Natural killer cell (primary cell): Measurements from ENCODE around the gene KLHL22. TPM values are rescaled to one million over a fixed set of nuclear protein-coding genes. Genes with fewer than 3 reads are reported as not detected.

Source experiments
- ATAC-seq, 3 donors: fragments of 150-1000 bp in 2 of 3; fragments of 200-7000 bp in 1 of 3; cut with Tn5 transposase; 1 replicate in 1 of 3; 2 replicates in 2 of 3; pipeline ENCODE4 v1.10.0; 2021; ENCODE audit warnings: mild to moderate bottlenecking in 2 of 3, moderate library complexity in 2 of 3
- DNase-seq, 2 donors: peaks; one replicate each; pipeline versions ENCODE4 v3.0.0 to v3.0.0-alpha.2; 2013 to 2021; ENCODE audit warnings: mixed read lengths in 1 of 2
- H3K27ac ChIP-seq: one replicate; pipeline ENCODE4 v1.5.1; 2013; ENCODE audit warnings: mild to moderate bottlenecking, low read length
- H3K27me3 ChIP-seq: one replicate; pipeline ENCODE4 v1.6.1; 2013; ENCODE audit warnings: low read length; ENCODE audit not compliant: control insufficient read depth, insufficient read depth
- H3K36me3 ChIP-seq: one replicate; pipeline ENCODE4 v1.6.1; 2013; ENCODE audit warnings: low read length; ENCODE audit not compliant: control insufficient read depth, insufficient read depth
- H3K4me1 ChIP-seq: one replicate; pipeline ENCODE4 v1.6.1; 2013; ENCODE audit warnings: low read length; ENCODE audit not compliant: control insufficient read depth, insufficient read depth
- H3K4me3 ChIP-seq: one replicate; pipeline ENCODE4 v1.5.1; 2013; ENCODE audit warnings: low read length
- H3K9me3 ChIP-seq: one replicate; pipeline ENCODE4 v1.6.1; 2013; ENCODE audit warnings: low read length; ENCODE audit not compliant: control insufficient read depth, insufficient read depth
- H3K27ac Mint-ChIP-seq, 2 donors: one replicate each; pipeline ENCODE4 v1.8.0; 2022; ENCODE audit warnings: mild to moderate bottlenecking in 2 of 2, mixed read lengths in 2 of 2, moderate library complexity in 1 of 2
- H3K27me3 Mint-ChIP-seq, 2 donors: one replicate each; pipeline ENCODE4 v1.8.0; 2022; ENCODE audit warnings: low read depth in 2 of 2, mixed read lengths in 2 of 2
- H3K36me3 Mint-ChIP-seq: one replicate; pipeline ENCODE4 v1.8.0; 2022; ENCODE audit warnings: mixed read lengths
- H3K4me1 Mint-ChIP-seq, 2 donors: one replicate each; pipeline ENCODE4 v1.8.0; 2022; ENCODE audit warnings: mixed read lengths in 2 of 2
- H3K4me3 Mint-ChIP-seq: one replicate; pipeline ENCODE4 v1.8.0; 2022; ENCODE audit warnings: mild to moderate bottlenecking, moderate library complexity, mixed read lengths
- H3K9me3 Mint-ChIP-seq, 2 donors: one replicate each; pipeline ENCODE4 v1.8.0; 2022; ENCODE audit warnings: mixed read lengths in 2 of 2
- WGBS: methylation state at CpG from one replicate; pipeline ENCODE4 v1.1.7; 2013; ENCODE audit warnings: missing lambda C conversion rate; ENCODE audit not compliant: insufficient coverage; 5-methylcytosine and 5-hydroxymethylcytosine counted together
- intact Hi-C: fragments of 100-400 bp; cut with micrococcal nuclease; formaldehyde crosslinking; loops from one replicate; pipeline ENCODE4 v1.14.2; 2022
- total RNA-seq, 4 donors: library from RNA; stranded (reverse); fragments of 120-200 nt in 1 of 4; gene quantifications; one replicate each; pipeline versions ENCODE4 v1.2.3 to v1.2.4, GENCODE V29; 2013 to 2022
- TF ChIP-seq, protein P1 (sequence below): fragments of 200-600 bp; IDR thresholded peaks from one replicate; pipeline ENCODE4 v1.8.0; 2022; ENCODE audit warnings: antibody characterized with exemption

Gene KLHL22
- total RNA-seq, 3 donors from 2014 or later (not counting 1 experiment from before 2014, with no cell fraction given), result 26.5 to 53.0 (median 31.0) TPM

DNA sequence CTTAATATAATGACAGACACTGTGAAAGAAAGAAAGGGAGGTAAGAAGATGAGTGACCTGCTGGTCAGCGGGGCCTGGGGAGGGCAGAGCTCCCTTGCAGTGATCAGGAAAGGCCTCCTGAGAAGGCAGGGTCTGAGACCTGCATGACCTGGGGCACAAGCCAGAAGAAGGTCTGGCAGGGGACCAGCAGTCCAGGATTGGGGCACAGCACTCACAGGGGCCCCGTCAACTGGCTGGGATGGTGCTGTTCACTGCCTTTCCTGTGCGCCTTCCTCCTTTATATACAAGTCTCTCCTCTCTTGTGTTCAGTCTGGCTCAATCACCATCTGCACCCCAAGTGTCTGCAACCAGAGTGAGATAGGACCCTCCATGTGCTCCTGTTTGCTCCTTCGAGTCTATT, 35.7 kb downstream of the KLHL22 start:
- no peak overlapping the region for H3K4me3 Mint-ChIP-seq
- H3K4me1 Mint-ChIP-seq, result peaks cover 34 to 35% of the 10 kb centered on the region in 2 donors
- no peaks in the 10 kb centered on the region for H3K27me3 Mint-ChIP-seq
- no peak overlapping the region for H3K27ac ChIP-seq
- H3K27me3 ChIP-seq, result no peaks in the 10 kb centered on the region
- H3K9me3 ChIP-seq, result no peaks in the 10 kb centered on the region
- H3K36me3 Mint-ChIP-seq, result no peaks in the 10 kb centered on the region
- 95% methylated on average over 4 of the region's 4 CpGs for WGBS
- H3K36me3 ChIP-seq, result peaks cover 17% of the 10 kb centered on the region
- no peak overlapping the region for H3K27ac Mint-ChIP-seq
- H3K4me3 ChIP-seq, result no peak overlapping the region
- no peak for ATAC-seq
- no peaks in the 10 kb centered on the region for H3K9me3 Mint-ChIP-seq
- intact Hi-C loops, result loop anchor here (5.0 kb wide), 1 partner anchor 303 kb away; no protein-coding TSS in a partner anchor
- DNase-seq, result no peak
- TF ChIP-seq, protein P1, sequence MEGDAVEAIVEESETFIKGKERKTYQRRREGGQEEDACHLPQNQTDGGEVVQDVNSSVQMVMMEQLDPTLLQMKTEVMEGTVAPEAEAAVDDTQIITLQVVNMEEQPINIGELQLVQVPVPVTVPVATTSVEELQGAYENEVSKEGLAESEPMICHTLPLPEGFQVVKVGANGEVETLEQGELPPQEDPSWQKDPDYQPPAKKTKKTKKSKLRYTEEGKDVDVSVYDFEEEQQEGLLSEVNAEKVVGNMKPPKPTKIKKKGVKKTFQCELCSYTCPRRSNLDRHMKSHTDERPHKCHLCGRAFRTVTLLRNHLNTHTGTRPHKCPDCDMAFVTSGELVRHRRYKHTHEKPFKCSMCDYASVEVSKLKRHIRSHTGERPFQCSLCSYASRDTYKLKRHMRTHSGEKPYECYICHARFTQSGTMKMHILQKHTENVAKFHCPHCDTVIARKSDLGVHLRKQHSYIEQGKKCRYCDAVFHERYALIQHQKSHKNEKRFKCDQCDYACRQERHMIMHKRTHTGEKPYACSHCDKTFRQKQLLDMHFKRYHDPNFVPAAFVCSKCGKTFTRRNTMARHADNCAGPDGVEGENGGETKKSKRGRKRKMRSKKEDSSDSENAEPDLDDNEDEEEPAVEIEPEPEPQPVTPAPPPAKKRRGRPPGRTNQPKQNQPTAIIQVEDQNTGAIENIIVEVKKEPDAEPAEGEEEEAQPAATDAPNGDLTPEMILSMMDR, result no peak
- H3K4me1 ChIP-seq, result peaks cover 33% of the 10 kb centered on the region

DNA sequence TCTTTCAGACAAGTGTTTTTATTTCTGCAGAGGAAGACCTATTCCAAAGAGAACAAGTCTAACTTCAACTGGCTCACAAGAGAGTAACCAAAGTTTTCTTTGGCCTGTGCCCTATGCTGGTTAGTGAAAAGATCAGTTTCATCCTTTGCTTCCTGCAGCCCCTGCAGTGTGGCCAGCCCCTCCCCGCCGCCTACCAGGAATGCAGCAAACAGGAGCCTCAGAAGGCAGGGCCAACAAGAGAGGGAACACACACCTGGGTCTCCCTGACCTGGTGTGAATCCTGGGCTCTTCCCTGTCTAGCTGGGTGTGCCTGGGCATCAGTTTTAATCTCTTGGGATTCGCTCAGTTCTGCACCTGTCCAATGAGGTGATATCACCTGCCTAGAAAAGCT, 36.4 kb downstream of the KLHL22 start:
- TF ChIP-seq, protein P1, result no peak
- Histone ChIP-seq H3K4me3 (no peak overlapping the region), H3K27me3 (no peaks in the 10 kb centered on the region), H3K36me3 (peaks cover 17% of the 10 kb centered on the region), H3K4me1 (peaks cover 26% of the 10 kb centered on the region), H3K9me3 (no peaks in the 10 kb centered on the region), H3K27ac (no peak overlapping the region)
- H3K36me3 Mint-ChIP-seq, result no peaks in the 10 kb centered on the region
- no peaks in the 10 kb centered on the region for H3K27me3 Mint-ChIP-seq
- intact Hi-C loops, result loop anchor here (5.0 kb wide), 1 partner anchor 302 kb away; no protein-coding TSS in a partner anchor
- peaks cover 28% of the 10 kb centered on the region in 2 donors for H3K4me1 Mint-ChIP-seq
- ATAC-seq (no peak), DNase-seq (no peak)
- whole genome bisulfite sequencing, result 100% methylated on average over 3 of the region's 3 CpGs
- no peaks in the 10 kb centered on the region for H3K9me3 Mint-ChIP-seq
- no peak overlapping the region for H3K27ac Mint-ChIP-seq
- H3K4me3 Mint-ChIP-seq, result no peak overlapping the region

DNA sequence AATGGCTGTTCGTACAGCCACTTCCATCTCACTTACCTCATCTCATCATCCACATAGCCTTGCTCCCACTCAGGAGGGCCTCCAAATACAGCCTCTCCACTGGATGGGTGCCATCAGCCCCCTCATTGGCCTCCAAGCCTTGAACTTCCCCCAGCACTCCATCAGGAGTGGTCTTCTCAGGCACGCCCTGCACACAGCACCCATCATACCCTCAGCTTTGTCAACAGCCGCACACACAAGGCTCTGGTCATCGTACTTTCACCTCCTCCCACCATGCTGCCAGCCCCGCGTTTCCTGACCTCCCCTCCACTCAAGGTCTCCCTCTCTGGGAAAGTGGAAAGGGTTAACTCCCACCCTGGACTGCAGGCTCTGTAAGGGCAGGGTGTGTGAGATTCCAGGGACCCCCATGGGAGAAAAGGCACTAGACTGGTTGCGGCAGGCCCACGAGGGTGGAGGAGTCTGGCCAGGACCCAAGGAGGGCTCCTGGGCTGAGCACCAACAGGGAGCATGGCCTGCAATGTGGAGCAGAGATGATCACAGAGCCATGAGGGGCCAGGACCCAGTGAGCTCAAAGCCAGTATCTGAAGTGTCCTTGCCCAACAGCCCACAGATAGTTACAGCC, 37.0 kb downstream of the KLHL22 start:
- no peaks in the 10 kb centered on the region for H3K27me3 Mint-ChIP-seq
- no peaks in the 10 kb centered on the region for H3K9me3 Mint-ChIP-seq
- Histone ChIP-seq H3K4me3 (no peak overlapping the region), H3K36me3 (peaks cover 19% of the 10 kb centered on the region), H3K9me3 (no peaks in the 10 kb centered on the region), H3K27ac (no peak overlapping the region), H3K27me3 (no peaks in the 10 kb centered on the region), H3K4me1 (peaks cover 21% of the 10 kb centered on the region)
- no peak for DNase-seq
- H3K4me1 Mint-ChIP-seq, result peaks cover 23% of the 10 kb centered on the region in 2 donors
- H3K36me3 Mint-ChIP-seq, result no peaks in the 10 kb centered on the region
- TF ChIP-seq, protein P1, result no peak
- no peak overlapping the region for H3K27ac Mint-ChIP-seq
- intact Hi-C loops, result loop anchor here (5.0 kb wide), 1 partner anchor 301 kb away; no protein-coding TSS in a partner anchor
- no peak overlapping the region for H3K4me3 Mint-ChIP-seq
- no peak for ATAC-seq
- WGBS, result 97% methylated on average over 8 of the region's 8 CpGs
